OCI-LY1 (cell line): ENCODE measurements around the gene CRAT.

Source experiments
- CTCF ChIP-seq: fragments of 200-600 bp; sonication (generic), shearing (Covaris generic); IDR thresholded peaks from 2 replicates; pipeline ENCODE4 v1.5.1; 2017; ENCODE audit warnings: mild to moderate bottlenecking, antibody characterized with exemption, low read length, moderate library complexity, mixed read lengths
- EZH2 ChIP-seq: fragments of 200-600 bp; sonication (generic), shearing (Covaris generic); IDR thresholded peaks from 2 replicates; pipeline ENCODE4 v1.8.0; 2017; ENCODE audit warnings: borderline replicate concordance, mixed run types, mild to moderate bottlenecking, antibody characterized with exemption, low read length, moderate library complexity, mixed read lengths

GRCh38 chr9:129095170-129095667 lies 15.4 kb downstream of the CRAT start:
- no peak for TF ChIP-seq CTCF
- no peak for TF ChIP-seq EZH2
